ENCODE measurements around the gene PTGES3.

Gene PTGES3

DNA sequence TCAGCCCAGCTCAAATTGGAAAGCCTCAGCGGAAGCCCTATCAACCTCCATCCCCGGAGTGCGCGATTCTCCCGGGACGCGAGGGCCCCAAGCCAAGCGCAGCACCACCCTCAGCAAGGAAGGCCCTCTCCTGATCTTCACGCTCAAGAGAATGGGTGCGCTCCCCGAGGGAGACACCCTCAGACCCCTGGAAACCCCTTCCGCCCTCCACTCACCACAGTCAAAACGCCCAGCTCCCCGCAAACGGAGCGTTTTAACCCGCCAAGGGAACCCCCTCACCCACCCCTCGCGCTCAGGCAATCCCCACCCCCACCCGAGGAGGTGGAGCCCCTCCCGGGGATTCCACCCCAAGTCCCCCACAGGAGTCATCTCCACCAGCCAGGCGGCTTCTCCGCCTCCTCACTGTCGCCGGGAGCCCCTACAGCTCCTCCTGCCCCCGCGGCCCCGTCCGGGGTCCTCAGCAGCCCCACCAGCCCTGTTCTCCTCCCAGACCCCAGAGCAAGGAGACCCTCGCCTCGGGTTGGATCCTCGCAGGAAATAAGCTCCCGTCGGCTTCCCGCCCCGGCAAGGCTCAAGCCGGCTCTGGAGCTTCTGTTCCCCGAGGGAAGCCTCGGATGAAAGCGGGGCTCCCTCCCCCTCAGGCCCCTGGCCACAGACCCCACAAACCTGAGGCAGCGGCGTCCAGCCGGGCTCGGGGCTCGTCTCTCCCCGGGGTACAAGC lies 58.5 kb downstream of the PTGES3 start:
- peak in 2 of 3 experiments; percentile 16 to 40 for DNase-seq (ENCODE audit: low read depth in 3 of 3)

DNA sequence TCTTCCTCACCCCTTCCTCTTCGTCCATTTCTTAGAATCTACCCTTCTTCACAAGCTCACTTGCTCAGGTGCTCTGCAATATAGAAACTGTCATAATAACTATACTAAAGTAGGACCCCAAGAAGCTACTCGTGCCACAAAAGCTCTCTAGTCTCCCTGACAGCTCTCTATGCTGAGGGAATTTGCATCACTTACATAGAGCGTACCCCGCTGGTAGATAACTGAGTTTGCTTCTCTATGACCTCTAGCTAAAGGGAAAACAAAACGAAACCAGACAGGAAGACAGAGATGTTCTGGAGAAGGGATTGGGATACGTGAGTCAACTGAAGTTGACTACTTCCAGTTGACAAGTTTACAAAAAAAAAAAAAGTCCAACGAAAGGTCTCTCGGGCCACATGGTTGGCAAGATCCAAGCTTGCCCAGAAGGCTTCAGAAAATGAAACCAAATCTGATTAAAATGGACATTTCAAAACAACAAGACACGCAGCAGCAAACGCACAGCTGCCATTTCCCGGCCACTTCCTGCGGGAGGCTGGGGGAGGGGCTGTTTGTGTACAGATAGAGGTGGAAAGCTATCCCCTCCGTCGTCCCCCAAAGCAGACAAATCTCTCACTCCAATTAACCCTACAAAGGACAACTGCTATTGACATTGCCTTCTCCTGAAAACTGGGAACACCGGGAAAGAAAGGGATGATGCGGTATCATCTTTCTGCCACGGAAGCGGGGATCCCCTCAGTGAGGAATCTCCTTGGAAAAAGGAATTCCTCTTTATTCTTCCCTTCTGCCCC lies 59.2 kb downstream of the PTGES3 start:
- DNase-seq (ENCODE audit: low read depth in 3 of 3) = peak in 2 of 3 experiments; percentile 18 to 54

DNA sequence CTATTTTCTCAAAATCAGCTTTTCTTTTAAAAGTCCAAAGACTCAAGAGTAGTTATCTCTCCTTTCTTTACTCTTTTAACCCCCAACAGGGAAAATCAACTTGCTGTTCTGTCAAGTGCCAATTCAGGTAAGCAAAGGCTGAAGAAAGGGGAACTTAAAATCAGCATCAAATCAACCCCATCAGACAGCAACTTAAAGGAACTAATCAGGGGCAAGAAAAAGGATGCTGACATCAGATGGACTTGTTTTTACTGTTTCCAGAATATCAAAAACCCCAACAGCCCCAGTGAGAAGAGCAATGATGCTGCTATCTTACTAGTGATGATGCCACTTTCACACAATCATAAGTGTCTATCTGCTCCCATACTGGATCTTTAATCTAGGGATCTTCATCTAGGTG lies 61.4 kb downstream of the PTGES3 start:
- DNase-seq (ENCODE audit: low read depth in 3 of 3) = no peak

DNA sequence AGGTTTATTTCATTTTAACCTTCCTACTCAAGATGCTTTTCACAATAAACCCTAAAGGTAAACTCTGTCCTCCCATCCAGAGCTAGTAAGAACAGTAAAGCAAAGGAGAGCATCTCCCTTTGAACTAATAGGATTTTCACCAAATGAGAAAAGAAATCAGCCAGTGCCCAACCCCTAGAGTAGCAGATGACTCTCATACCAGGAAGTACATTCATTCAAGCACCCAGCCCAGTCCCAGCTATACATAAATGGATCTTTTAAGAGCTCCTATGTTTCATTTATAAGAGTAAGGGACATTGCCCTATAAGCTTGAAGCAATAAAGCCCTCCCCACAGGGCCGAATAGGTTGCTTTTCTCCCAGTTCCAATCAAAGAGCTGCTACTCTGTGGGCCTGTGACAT lies 65.5 kb downstream of the PTGES3 start:
- no peak for DNase-seq (ENCODE audit: low read depth in 3 of 3)

DNA sequence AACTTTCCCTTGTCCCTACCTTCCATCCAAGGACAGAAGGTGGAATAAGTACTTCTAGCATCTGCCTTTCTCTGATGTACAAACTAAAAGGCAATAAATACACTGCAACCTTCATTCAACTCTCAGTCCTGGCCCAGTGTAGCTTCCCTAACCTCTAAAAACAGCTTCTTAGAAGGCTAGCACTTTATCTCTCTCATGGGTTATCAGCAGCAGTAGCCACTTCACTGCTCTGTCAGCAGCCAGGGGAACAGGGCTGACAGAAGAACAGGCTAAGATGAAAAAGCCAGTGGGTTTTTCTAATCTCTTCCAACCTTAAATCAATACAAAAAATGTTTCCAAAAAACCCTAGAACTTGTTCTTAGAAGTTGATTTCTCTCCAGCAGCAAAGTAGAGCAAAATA lies 71.2 kb downstream of the PTGES3 start:
- no peak for DNase-seq (ENCODE audit: low read depth in 3 of 3)

DNA sequence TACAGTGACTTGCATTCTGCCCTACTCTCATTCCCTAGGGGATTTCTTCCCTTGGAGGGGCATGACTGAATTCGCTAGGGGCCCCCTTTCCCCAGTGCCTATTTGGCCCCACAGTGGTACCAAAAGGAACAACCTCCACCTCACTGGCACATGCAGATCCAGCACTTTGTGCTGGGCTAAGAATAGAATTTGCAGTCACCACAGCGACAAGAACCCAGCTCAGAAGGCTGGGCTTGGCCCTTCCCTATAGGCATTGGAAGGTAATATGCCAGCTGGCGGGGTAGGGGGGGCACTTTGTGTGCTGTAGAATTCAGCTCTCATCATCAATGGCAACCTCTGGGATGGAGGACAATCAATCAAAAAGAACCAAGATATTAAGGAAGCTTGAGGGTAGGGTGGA lies 71.8 kb downstream of the PTGES3 start:
- no peak for DNase-seq (ENCODE audit: low read depth in 3 of 3)

DNA sequence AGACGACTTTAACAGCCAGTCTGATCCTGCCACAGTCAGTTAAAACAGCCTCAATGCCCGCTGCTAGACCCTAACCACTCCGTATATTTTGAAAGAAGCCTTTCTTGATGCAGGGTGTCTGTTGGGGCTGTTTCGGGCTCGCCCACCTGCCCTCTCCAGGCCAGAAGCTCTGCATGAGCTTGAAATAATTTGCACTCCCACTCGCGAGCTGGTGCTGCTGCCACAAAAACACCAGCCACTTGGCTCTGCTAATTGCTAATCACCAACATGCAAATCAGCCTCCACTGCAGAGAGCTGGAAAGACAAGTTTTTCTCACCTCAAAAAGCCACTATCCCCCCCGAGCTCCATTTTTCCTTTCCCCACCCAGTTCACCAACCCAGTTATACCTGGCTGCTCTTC lies 73.5 kb downstream of the PTGES3 start:
- no peak for DNase-seq (ENCODE audit: low read depth in 3 of 3)

All from stimulated activated CD4-positive, alpha-beta T cell treated with anti-CD3 and anti-CD28 coated beads, TNF-alpha, amount 100 ng/mL, for 24 hours (primary cell).